HEK293 (cell line): Measurements from ENCODE around the gene SARS2.

Source experiments
- CTCF ChIA-PET: fragments of 350-600 bp; formaldehyde crosslinking; extraction: SDS; loops from one replicate; lab custom pipeline; 2021; ENCODE audit warnings: antibody characterized with exemption; lab: Yijun Ruan, JAX
- POLR2A ChIA-PET: fragments of 300-600 bp; formaldehyde crosslinking; extraction: SDS; loops from one replicate; lab custom pipeline; 2020; ENCODE audit warnings: antibody characterized with exemption, inconsistent platforms; lab: Yijun Ruan, JAX
- H3K27ac ChIP-seq: fragments of 200-500 bp; sonication (Bioruptor generic); 2 replicates; pipeline ENCODE4 v1.5.1; 2014; ENCODE audit warnings: low read depth, low read length, control low read depth, inconsistent platforms; ENCODE audit errors: extremely low read depth
- H3K36me3 ChIP-seq, 2 experiments: fragments of 200-500 bp in 1 of 2; sonication (Bioruptor generic) in 1 of 2; 1 replicate in 1 of 2; 2 replicates in 1 of 2; pipeline ENCODE4 v1.5.1; 2014 to 2017; ENCODE audit warnings: inconsistent platforms in 2 of 2, low read length in 2 of 2; ENCODE audit not compliant: control insufficient read depth in 2 of 2, insufficient read depth in 1 of 2
- H3K4me1 ChIP-seq: fragments of 200-500 bp; sonication (Bioruptor generic); 2 replicates; pipeline ENCODE4 v1.5.1; 2014; ENCODE audit warnings: mild to moderate bottlenecking, low read length, inconsistent platforms; ENCODE audit not compliant: control insufficient read depth, insufficient read depth
- H3K4me3 ChIP-seq: 2 replicates; pipeline ENCODE4 v1.5.1; 2011; ENCODE audit warnings: low read depth, mild to moderate bottlenecking, control low read depth, low read length, moderate library complexity
- H3K9me3 ChIP-seq: fragments of 200-500 bp; sonication (Bioruptor generic); 2 replicates; pipeline ENCODE4 v1.5.1; 2014; ENCODE audit warnings: low read depth, low read length, inconsistent platforms; ENCODE audit not compliant: control insufficient read depth, insufficient read depth
- GLIS2 ChIP-seq: fragments of 450-650 bp; formaldehyde crosslinking; IDR thresholded peaks from 2 replicates; pipeline ENCODE4 v1.5.1; 2016; ENCODE audit warnings: missing biosample characterization, missing genetic modification characterization
- KLF7 ChIP-seq: fragments of 450-650 bp; formaldehyde crosslinking; IDR thresholded peaks from 2 replicates; pipeline ENCODE4 v1.5.1; 2016; ENCODE audit warnings: missing biosample characterization, missing genetic modification characterization, borderline replicate concordance
- MEIS1 ChIP-seq: sonication (generic); formaldehyde crosslinking; IDR thresholded peaks from 2 replicates; pipeline ENCODE4 v1.8.1; 2022; ENCODE audit warnings: missing genetic modification reagents, mild to moderate bottlenecking, borderline replicate concordance
- SCRT2 ChIP-seq: fragments of 450-650 bp; formaldehyde crosslinking; IDR thresholded peaks from 2 replicates; pipeline ENCODE4 v1.5.1; 2016; ENCODE audit warnings: missing biosample characterization, missing genetic modification characterization
- ZBTB7A ChIP-seq: fragments of 450-650 bp; formaldehyde crosslinking; IDR thresholded peaks from 2 replicates; pipeline ENCODE4 v1.5.1; 2016; ENCODE audit warnings: low read depth, missing biosample characterization, missing genetic modification characterization
- ZFP41 ChIP-seq: fragments of 450-650 bp; formaldehyde crosslinking; IDR thresholded peaks from 2 replicates; pipeline ENCODE4 v1.5.1; 2016; ENCODE audit warnings: missing biosample characterization, missing genetic modification characterization, borderline replicate concordance
- ZNF248 ChIP-seq: fragments of 450-650 bp; formaldehyde crosslinking; IDR thresholded peaks from 2 replicates; pipeline ENCODE4 v1.5.1; 2017; ENCODE audit warnings: missing biosample characterization, missing genetic modification characterization
- ZNF37A ChIP-seq: fragments of 450-650 bp; IDR thresholded peaks from 2 replicates; pipeline ENCODE4 v1.5.1; 2018; ENCODE audit warnings: missing biosample characterization, missing genetic modification characterization
- ZNF433 ChIP-seq: fragments of 450-650 bp; formaldehyde crosslinking; IDR thresholded peaks from 2 replicates; pipeline ENCODE4 v1.5.1; 2016; ENCODE audit warnings: missing biosample characterization, missing genetic modification characterization, low read depth
- ZNF548 ChIP-seq: fragments of 450-650 bp; formaldehyde crosslinking; IDR thresholded peaks from 2 replicates; pipeline ENCODE4 v1.5.1; 2016; ENCODE audit warnings: missing biosample characterization, missing genetic modification characterization
- ZNF624 ChIP-seq: fragments of 450-650 bp; formaldehyde crosslinking; IDR thresholded peaks from 2 replicates; pipeline ENCODE4 v1.5.1; 2017; ENCODE audit warnings: missing biosample characterization, missing genetic modification characterization
- TF ChIP-seq, protein P1 (sequence below): fragments of 450-650 bp; formaldehyde crosslinking; IDR thresholded peaks from 2 replicates; pipeline ENCODE4 v1.5.1; 2016; ENCODE audit warnings: missing biosample characterization, missing genetic modification characterization, low read depth
- TF ChIP-seq, protein P2 (sequence below): fragments of 450-650 bp; formaldehyde crosslinking; IDR thresholded peaks from 2 replicates; pipeline ENCODE4 v1.5.1; 2017; ENCODE audit warnings: missing biosample characterization, missing genetic modification characterization
- TF ChIP-seq, protein P3 (sequence below): fragments of 450-650 bp; formaldehyde crosslinking; conservative IDR thresholded peaks from 2 replicates; pipeline ENCODE4 v1.5.1; 2016; ENCODE audit warnings: low read depth, missing biosample characterization, missing genetic modification characterization
- TF ChIP-seq, protein P4 (sequence below): fragments of 450-650 bp; formaldehyde crosslinking; IDR thresholded peaks from 2 replicates; pipeline ENCODE4 v1.5.1; 2016; ENCODE audit warnings: missing biosample characterization, missing genetic modification characterization
- TF ChIP-seq, protein P5 (sequence below): fragments of 450-650 bp; formaldehyde crosslinking; IDR thresholded peaks from 2 replicates; pipeline ENCODE4; 2016; ENCODE audit warnings: missing biosample characterization, missing genetic modification characterization

SARS2 gene

DNA sequence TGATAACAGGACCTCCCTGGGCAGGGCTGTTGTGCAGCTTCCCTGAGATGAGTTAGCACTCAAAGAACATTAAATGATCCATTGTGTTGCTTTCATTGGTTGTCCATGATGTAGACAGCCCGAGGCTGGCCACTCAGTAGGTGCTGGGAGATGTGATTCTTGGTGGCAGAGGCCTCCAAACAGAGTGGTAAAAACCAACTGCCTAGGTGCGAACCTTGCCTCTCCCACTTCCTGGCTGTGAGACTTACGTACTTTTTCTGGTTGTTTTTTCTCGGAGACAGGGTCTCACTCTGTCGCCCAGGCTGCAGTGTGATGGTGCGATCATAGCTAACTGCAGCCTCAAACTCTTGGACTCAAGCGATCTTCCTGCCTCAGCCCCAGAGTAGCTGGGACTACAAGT, 6.2 kb downstream of the SARS2 start:
- TF ChIP-seq MEIS1 (no peak), KLF7 (tag by site-specific recombination) (no peak)
- TF ChIP-seq, protein P1, sequence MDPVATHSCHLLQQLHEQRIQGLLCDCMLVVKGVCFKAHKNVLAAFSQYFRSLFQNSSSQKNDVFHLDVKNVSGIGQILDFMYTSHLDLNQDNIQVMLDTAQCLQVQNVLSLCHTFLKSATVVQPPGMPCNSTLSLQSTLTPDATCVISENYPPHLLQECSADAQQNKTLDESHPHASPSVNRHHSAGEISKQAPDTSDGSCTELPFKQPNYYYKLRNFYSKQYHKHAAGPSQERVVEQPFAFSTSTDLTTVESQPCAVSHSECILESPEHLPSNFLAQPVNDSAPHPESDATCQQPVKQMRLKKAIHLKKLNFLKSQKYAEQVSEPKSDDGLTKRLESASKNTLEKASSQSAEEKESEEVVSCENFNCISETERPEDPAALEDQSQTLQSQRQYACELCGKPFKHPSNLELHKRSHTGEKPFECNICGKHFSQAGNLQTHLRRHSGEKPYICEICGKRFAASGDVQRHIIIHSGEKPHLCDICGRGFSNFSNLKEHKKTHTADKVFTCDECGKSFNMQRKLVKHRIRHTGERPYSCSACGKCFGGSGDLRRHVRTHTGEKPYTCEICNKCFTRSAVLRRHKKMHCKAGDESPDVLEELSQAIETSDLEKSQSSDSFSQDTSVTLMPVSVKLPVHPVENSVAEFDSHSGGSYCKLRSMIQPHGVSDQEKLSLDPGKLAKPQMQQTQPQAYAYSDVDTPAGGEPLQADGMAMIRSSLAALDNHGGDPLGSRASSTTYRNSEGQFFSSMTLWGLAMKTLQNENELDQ (tag by site-specific recombination): no peak
- TF ChIP-seq, protein P2, sequence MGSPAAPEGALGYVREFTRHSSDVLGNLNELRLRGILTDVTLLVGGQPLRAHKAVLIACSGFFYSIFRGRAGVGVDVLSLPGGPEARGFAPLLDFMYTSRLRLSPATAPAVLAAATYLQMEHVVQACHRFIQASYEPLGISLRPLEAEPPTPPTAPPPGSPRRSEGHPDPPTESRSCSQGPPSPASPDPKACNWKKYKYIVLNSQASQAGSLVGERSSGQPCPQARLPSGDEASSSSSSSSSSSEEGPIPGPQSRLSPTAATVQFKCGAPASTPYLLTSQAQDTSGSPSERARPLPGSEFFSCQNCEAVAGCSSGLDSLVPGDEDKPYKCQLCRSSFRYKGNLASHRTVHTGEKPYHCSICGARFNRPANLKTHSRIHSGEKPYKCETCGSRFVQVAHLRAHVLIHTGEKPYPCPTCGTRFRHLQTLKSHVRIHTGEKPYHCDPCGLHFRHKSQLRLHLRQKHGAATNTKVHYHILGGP (tag by site-specific recombination): no peak
- Histone ChIP-seq H3K4me1 (peaks cover 3% of the 10 kb centered on the region; the same call in 1 of the 2 replicates), H3K4me3 (no peak overlapping the region), H3K9me3 (no peaks in the 10 kb centered on the region), H3K27ac (no peak overlapping the region), H3K36me3 (peaks cover 46 to 95% of the 10 kb centered on the region in 2 experiments)
- POLR2A ChIA-PET: interaction anchor here (0.9 to 1.6 kb wide), 2 partner anchors 12 to 24 kb away, joined by 3 to 9 read pairs; partner anchors contain the start of genes CCER2 and NFKBIB
- CTCF ChIA-PET: interaction anchor here (0.6 to 1.7 kb wide), 3 partner anchors 37 to 288 kb away, joined by 3 to 6 read pairs (median 3); no protein-coding TSS in a partner anchor

DNA sequence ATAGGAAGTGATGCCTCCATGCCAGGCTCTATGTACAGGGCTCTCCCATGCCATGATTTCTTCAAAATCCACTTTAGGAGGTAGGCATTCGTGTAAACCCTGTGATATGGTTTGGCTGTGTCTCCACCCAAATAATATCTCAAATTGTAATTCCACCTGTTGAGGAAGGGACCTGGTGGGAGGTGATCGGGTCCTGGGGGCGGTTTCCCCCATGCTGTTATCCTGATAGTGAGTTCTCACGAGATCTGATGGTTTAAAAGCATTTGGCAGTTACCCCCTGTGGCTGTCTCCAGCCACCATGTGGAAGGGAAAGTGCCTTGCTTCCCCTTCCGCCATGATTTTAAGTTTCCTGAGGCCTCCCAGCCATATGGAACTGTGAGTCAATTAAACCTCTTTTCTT, 8.1 kb downstream of the SARS2 start:
- H3K4me1 ChIP-seq: no peaks in the 10 kb centered on the region
- H3K27ac ChIP-seq: peak overlapping the region; percentile 9; the same call in 1 of the 2 replicates
- H3K36me3 ChIP-seq: peaks cover 45 to 82% of the 10 kb centered on the region in 2 experiments
- TF ChIP-seq ZNF548 (tag by site-specific recombination): no peak
- no peak for TF ChIP-seq ZBTB7A (tag by site-specific recombination)
- TF ChIP-seq, protein P3, sequence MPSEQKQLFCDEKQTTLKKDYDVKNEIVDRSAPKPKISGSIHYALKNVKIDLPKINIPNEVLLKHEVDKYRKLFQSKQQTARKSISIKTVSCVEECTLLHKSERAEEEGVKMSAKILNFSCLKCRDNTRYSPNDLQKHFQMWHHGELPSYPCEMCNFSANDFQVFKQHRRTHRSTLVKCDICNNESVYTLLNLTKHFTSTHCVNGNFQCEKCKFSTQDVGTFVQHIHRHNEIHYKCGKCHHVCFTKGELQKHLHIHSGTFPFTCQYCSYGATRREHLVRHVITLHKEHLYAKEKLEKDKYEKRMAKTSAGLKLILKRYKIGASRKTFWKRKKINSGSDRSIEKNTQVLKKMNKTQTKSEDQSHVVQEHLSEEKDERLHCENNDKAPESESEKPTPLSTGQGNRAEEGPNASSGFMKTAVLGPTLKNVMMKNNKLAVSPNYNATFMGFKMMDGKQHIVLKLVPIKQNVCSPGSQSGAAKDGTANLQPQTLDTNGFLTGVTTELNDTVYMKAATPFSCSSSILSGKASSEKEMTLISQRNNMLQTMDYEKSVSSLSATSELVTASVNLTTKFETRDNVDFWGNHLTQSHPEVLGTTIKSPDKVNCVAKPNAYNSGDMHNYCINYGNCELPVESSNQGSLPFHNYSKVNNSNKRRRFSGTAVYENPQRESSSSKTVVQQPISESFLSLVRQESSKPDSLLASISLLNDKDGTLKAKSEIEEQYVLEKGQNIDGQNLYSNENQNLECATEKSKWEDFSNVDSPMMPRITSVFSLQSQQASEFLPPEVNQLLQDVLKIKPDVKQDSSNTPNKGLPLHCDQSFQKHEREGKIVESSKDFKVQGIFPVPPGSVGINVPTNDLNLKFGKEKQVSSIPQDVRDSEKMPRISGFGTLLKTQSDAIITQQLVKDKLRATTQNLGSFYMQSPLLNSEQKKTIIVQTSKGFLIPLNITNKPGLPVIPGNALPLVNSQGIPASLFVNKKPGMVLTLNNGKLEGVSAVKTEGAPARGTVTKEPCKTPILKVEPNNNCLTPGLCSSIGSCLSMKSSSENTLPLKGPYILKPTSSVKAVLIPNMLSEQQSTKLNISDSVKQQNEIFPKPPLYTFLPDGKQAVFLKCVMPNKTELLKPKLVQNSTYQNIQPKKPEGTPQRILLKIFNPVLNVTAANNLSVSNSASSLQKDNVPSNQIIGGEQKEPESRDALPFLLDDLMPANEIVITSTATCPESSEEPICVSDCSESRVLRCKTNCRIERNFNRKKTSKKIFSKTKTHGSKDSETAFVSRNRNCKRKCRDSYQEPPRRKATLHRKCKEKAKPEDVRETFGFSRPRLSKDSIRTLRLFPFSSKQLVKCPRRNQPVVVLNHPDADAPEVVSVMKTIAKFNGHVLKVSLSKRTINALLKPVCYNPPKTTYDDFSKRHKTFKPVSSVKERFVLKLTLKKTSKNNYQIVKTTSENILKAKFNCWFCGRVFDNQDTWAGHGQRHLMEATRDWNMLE (tag by site-specific recombination): no peak
- peak; percentile 84 for TF ChIP-seq SCRT2 (tag by site-specific recombination)
- CTCF ChIA-PET: interaction anchor here (1.6 kb wide), 1 partner anchor 8 kb away, joined by 11 read pairs; the partner anchor contains the start of genes MRPS12 and SARS2
- POLR2A ChIA-PET: no interaction called here
- H3K4me3 ChIP-seq: no peak overlapping the region
- H3K9me3 ChIP-seq: no peaks in the 10 kb centered on the region

DNA sequence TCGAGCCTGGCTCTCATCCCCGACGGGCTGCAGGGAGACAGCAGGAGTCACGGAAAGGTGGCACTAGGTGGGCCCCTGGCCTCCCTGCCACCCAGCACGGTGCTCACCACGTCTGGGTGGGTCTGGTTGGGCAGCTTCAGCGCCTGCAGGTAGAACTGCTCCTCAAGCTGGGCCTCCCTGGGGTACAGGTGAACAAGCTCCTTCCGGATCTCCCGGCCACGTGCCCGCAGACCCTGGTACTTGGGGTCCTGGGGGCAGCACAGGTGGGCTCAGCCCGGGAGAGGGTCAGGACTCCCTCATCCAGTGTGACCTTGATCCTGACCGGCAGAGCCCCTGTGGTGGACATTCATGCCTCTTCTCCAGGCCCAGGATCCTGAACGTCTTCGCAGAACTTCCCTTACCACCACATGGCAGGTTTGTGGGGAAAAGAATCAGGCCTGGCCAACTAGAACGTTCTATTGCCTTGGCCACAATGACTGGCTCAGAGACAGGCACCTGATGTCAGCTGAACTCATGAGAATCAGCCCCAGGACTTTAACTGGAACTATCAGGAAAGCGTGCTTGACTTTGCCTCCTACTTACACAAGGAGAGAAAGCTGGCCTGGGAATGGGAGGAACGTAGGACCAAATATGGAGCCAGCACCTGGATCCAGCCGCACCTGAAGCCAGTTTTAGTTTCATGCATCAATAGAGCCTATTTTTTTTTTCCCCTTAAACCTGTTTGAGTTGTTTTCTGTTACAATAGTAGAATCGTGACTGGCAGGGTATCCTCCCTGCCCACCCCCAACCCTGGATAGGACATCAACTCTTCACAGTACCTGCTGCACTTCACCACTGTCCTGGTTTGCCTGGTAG, 8.9 kb downstream of the SARS2 start:
- peaks cover 45 to 74% of the 10 kb centered on the region in 2 experiments for H3K36me3 ChIP-seq
- H3K9me3 ChIP-seq: no peaks in the 10 kb centered on the region
- ChIA-PET CTCF (interaction anchor here (0.9 to 1.6 kb wide), 3 partner anchors 9 to 34 kb away, joined by 3 to 11 read pairs (median 5); partner anchors contain the start of genes MRPS12 and SARS2), POLR2A (interaction anchor here (0.6 to 1.3 kb wide), 2 partner anchors 9 to 519 kb away, joined by 4 to 6 read pairs; partner anchors contain the start of genes MRPS12 and SARS2)
- H3K27ac ChIP-seq: 0 out of 2 replicates have a peak overlapping the region, but pooled peaks have one; percentile 9
- no peaks in the 10 kb centered on the region for H3K4me1 ChIP-seq
- no peak overlapping the region for H3K4me3 ChIP-seq
- TF ChIP-seq ZFP41 (tag by site-specific recombination) (no peak), GLIS2 (tag by site-specific recombination) (peak; percentile 65), ZNF248 (tag by site-specific recombination) (no peak), ZNF433 (tag by site-specific recombination) (no peak), ZNF624 (tag by site-specific recombination) (no peak), ZNF37A (tag by site-specific recombination) (no peak)
- TF ChIP-seq, protein P4, sequence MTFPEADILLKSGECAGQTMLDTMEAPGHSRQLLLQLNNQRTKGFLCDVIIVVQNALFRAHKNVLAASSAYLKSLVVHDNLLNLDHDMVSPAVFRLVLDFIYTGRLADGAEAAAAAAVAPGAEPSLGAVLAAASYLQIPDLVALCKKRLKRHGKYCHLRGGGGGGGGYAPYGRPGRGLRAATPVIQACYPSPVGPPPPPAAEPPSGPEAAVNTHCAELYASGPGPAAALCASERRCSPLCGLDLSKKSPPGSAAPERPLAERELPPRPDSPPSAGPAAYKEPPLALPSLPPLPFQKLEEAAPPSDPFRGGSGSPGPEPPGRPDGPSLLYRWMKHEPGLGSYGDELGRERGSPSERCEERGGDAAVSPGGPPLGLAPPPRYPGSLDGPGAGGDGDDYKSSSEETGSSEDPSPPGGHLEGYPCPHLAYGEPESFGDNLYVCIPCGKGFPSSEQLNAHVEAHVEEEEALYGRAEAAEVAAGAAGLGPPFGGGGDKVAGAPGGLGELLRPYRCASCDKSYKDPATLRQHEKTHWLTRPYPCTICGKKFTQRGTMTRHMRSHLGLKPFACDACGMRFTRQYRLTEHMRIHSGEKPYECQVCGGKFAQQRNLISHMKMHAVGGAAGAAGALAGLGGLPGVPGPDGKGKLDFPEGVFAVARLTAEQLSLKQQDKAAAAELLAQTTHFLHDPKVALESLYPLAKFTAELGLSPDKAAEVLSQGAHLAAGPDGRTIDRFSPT: 0 out of 2 replicates have a peak, but pooled peaks have one; percentile 27
- TF ChIP-seq, protein P5, sequence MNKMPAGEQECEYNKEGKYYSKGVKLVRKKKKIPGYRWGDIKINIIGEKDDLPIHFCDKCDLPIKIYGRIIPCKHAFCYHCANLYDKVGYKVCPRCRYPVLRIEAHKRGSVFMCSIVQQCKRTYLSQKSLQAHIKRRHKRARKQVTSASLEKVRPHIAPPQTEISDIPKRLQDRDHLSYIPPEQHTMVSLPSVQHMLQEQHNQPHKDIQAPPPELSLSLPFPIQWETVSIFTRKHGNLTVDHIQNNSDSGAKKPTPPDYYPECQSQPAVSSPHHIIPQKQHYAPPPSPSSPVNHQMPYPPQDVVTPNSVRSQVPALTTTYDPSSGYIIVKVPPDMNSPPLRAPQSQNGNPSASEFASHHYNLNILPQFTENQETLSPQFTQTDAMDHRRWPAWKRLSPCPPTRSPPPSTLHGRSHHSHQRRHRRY (tag by site-specific recombination): no peak
